Upper lobe of left lung (tissue), 4 donors: ENCODE data around the gene PFAS.

Experiments
- POLR2AphosphoS5 ChIP-seq, 2 donors: sonication (generic); formaldehyde crosslinking; IDR thresholded peaks; one replicate each; pipeline ENCODE4 v1.5.1; 2017; ENCODE audit warnings: antibody characterized with exemption in 2 of 2
- TF ChIP-seq, protein P1 (sequence below), 6 experiments: fragments of 450-650 bp in 4 of 6; fragments of 200-600 bp in 2 of 6; sonication (generic) in 2 of 6; IDR thresholded peaks; one replicate each; pipeline ENCODE4 v1.5.1; 2016 to 2019; ENCODE audit warnings: antibody characterized with exemption in 6 of 6

DNA sequence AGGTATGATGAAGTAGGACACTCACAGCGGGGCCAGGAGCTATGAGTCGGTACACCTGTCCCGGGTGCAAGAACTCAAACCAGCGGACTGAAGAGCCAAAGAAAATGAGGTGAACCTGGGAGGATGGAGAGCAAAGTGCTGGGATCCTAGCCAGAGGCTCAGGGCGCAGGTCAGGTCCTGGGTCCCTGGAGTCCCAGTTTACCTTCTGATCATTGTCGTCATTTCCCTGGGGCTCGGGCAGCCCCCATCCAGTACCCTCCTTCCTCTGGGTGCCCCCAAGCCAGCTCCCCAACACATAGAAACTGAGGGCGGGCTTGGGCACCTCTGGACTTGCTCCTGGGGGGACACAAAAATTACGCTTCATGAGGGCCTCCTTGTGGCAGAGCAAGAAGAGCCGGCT, 17.4 kb upstream of the PFAS start:
- TF ChIP-seq, protein P1, sequence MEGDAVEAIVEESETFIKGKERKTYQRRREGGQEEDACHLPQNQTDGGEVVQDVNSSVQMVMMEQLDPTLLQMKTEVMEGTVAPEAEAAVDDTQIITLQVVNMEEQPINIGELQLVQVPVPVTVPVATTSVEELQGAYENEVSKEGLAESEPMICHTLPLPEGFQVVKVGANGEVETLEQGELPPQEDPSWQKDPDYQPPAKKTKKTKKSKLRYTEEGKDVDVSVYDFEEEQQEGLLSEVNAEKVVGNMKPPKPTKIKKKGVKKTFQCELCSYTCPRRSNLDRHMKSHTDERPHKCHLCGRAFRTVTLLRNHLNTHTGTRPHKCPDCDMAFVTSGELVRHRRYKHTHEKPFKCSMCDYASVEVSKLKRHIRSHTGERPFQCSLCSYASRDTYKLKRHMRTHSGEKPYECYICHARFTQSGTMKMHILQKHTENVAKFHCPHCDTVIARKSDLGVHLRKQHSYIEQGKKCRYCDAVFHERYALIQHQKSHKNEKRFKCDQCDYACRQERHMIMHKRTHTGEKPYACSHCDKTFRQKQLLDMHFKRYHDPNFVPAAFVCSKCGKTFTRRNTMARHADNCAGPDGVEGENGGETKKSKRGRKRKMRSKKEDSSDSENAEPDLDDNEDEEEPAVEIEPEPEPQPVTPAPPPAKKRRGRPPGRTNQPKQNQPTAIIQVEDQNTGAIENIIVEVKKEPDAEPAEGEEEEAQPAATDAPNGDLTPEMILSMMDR (IDR thresholded peaks at IDR 0.05), result no peak
- TF ChIP-seq POLR2AphosphoS5 (IDR thresholded peaks at IDR 0.05), result no peak
